ENCODE data around the gene LGR4. TPM values are rescaled to one million over a fixed set of nuclear protein-coding genes. Genes with fewer than 3 reads are reported as not detected.

Gene LGR4
- total and polyA plus RNA-seq, 2 of the 13 experiments (the other 11 are each of a cell fraction or from before 2014, with no cell fraction given): 42.1 to 68.7 TPM

DNA sequence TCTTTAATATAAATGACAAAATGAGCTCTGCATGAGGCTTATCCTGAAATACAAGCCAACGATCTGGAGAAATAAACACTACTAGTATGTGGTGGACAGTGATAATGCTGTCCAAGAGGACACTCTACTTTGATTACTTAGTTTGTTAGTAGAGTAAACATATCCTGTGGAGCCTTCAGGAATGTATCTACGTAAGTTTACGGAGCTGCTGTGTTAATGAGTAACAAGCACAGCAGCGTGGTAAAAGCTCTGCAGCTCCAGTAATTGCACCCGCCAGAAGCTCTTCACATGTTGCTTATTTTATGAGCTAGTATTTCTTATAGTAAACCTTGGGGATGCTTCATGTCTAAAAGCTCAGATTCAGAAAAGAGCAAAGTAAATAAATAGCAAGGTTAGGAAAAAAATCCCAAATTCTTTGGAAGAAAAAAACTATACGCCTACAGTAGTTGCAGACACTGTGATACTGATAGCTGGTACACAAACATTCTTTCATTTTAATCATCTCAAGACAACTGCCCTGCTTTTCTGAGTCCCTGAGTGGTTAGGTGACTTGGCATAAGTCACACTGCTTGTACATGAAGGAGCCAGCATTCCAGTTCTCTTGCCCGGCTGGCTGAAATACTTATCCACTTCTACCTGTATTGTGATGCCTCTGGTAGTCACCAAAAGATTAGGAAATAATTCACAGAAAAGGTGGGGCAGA lies 76.9 kb downstream of the LGR4 start (continued):
- TF ChIP-seq, protein P1, sequence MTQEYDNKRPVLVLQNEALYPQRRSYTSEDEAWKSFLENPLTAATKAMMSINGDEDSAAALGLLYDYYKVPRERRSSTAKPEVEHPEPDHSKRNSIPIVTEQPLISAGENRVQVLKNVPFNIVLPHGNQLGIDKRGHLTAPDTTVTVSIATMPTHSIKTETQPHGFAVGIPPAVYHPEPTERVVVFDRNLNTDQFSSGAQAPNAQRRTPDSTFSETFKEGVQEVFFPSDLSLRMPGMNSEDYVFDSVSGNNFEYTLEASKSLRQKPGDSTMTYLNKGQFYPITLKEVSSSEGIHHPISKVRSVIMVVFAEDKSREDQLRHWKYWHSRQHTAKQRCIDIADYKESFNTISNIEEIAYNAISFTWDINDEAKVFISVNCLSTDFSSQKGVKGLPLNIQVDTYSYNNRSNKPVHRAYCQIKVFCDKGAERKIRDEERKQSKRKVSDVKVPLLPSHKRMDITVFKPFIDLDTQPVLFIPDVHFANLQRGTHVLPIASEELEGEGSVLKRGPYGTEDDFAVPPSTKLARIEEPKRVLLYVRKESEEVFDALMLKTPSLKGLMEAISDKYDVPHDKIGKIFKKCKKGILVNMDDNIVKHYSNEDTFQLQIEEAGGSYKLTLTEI (CRISPR knock-in tag; conservative IDR thresholded peaks at IDR 0.05): no peak
- TF ChIP-seq ZNF674 (CRISPR knock-in tag; IDR thresholded peaks at IDR 0.05; ENCODE audit: low read depth): no peak
- peak in 1 of 2 experiments; percentile 47; a peak in 1 of 4 replicates for TF ChIP-seq KLF16 (CRISPR knock-in tag; IDR thresholded peaks at IDR 0.05)
- TF ChIP-seq, protein P2, sequence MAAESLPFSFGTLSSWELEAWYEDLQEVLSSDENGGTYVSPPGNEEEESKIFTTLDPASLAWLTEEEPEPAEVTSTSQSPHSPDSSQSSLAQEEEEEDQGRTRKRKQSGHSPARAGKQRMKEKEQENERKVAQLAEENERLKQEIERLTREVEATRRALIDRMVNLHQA (CRISPR knock-in tag; IDR thresholded peaks at IDR 0.05): no peak
- no peak for TF ChIP-seq KDM5A (IDR thresholded peaks at IDR 0.05; ENCODE audit: borderline replicate concordance, low read length)
- 0 out of 2 replicates have a peak, but pooled peaks have one; percentile 18 for TF ChIP-seq ZNF614 (CRISPR knock-in tag; IDR thresholded peaks at IDR 0.05; ENCODE audit: borderline replicate concordance)
- no peak for TF ChIP-seq HNRNPH1 (optimal IDR thresholded peaks at IDR 0.05; ENCODE audit: low read depth, low read length)
- TF ChIP-seq, protein P3, sequence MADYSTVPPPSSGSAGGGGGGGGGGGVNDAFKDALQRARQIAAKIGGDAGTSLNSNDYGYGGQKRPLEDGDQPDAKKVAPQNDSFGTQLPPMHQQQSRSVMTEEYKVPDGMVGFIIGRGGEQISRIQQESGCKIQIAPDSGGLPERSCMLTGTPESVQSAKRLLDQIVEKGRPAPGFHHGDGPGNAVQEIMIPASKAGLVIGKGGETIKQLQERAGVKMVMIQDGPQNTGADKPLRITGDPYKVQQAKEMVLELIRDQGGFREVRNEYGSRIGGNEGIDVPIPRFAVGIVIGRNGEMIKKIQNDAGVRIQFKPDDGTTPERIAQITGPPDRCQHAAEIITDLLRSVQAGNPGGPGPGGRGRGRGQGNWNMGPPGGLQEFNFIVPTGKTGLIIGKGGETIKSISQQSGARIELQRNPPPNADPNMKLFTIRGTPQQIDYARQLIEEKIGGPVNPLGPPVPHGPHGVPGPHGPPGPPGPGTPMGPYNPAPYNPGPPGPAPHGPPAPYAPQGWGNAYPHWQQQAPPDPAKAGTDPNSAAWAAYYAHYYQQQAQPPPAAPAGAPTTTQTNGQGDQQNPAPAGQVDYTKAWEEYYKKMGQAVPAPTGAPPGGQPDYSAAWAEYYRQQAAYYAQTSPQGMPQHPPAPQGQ (CRISPR knock-in tag; IDR thresholded peaks at IDR 0.05; ENCODE audit: borderline replicate concordance): no peak
- TF ChIP-seq, protein P4, sequence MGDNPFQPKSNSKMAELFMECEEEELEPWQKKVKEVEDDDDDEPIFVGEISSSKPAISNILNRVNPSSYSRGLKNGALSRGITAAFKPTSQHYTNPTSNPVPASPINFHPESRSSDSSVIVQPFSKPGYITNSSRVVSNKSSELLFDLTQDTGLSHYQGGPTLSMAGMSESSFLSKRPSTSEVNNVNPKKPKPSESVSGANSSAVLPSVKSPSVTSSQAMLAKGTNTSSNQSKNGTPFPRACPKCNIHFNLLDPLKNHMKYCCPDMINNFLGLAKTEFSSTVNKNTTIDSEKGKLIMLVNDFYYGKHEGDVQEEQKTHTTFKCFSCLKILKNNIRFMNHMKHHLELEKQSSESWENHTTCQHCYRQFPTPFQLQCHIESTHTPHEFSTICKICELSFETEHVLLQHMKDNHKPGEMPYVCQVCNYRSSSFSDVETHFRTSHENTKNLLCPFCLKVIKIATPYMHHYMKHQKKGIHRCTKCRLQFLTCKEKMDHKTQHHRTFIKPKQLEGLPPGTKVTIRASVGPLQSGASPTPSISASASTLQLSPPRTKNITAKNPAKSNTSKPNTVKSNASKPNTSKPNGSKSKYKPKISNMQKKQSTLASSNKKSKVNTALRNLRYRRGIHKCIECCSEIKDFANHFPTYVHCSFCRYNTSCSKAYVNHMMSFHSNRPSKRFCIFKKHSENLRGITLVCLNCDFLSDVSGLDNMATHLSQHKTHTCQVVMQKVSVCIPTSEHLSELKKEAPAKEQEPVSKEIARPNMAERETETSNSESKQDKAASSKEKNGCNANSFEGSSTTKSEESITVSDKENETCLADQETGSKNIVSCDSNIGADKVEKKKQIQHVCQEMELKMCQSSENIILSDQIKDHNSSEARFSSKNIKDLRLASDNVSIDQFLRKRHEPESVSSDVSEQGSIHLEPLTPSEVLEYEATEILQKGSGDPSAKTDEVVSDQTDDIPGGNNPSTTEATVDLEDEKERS (CRISPR knock-in tag; IDR thresholded peaks at IDR 0.05): no peak
- TF ChIP-seq, protein P5, sequence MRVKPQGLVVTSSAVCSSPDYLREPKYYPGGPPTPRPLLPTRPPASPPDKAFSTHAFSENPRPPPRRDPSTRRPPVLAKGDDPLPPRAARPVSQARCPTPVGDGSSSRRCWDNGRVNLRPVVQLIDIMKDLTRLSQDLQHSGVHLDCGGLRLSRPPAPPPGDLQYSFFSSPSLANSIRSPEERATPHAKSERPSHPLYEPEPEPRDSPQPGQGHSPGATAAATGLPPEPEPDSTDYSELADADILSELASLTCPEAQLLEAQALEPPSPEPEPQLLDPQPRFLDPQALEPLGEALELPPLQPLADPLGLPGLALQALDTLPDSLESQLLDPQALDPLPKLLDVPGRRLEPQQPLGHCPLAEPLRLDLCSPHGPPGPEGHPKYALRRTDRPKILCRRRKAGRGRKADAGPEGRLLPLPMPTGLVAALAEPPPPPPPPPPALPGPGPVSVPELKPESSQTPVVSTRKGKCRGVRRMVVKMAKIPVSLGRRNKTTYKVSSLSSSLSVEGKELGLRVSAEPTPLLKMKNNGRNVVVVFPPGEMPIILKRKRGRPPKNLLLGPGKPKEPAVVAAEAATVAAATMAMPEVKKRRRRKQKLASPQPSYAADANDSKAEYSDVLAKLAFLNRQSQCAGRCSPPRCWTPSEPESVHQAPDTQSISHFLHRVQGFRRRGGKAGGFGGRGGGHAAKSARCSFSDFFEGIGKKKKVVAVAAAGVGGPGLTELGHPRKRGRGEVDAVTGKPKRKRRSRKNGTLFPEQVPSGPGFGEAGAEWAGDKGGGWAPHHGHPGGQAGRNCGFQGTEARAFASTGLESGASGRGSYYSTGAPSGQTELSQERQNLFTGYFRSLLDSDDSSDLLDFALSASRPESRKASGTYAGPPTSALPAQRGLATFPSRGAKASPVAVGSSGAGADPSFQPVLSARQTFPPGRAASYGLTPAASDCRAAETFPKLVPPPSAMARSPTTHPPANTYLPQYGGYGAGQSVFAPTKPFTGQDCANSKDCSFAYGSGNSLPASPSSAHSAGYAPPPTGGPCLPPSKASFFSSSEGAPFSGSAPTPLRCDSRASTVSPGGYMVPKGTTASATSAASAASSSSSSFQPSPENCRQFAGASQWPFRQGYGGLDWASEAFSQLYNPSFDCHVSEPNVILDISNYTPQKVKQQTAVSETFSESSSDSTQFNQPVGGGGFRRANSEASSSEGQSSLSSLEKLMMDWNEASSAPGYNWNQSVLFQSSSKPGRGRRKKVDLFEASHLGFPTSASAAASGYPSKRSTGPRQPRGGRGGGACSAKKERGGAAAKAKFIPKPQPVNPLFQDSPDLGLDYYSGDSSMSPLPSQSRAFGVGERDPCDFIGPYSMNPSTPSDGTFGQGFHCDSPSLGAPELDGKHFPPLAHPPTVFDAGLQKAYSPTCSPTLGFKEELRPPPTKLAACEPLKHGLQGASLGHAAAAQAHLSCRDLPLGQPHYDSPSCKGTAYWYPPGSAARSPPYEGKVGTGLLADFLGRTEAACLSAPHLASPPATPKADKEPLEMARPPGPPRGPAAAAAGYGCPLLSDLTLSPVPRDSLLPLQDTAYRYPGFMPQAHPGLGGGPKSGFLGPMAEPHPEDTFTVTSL (CRISPR knock-in tag; IDR thresholded peaks at IDR 0.05; ENCODE audit: borderline replicate concordance): peak; percentile 84; the same call in 1 of the 2 replicates

Data from HepG2 (cell line).